Head of caudate nucleus (tissue), 42 donors: Measurements from ENCODE around the gene MYOZ1.
"Not testable (repeated sequence)": the region's sequence is repeated elsewhere in the genome, so short reads cannot be mapped to it uniquely, and the experiment has no call there.

ENCODE experiments used
- DNase-seq, 42 donors: peaks; one replicate each; pipeline versions ENCODE4 v3.0.0 to v3.0.0-alpha.2; 2020 to 2021; ENCODE audit warnings: mixed read lengths in 7 of 42
- intact Hi-C: fragments of 100-400 bp; cut with DNase I; formaldehyde crosslinking; loops from one replicate; pipeline ENCODE4 v1.15.0; 2022

Gene MYOZ1, protein sequence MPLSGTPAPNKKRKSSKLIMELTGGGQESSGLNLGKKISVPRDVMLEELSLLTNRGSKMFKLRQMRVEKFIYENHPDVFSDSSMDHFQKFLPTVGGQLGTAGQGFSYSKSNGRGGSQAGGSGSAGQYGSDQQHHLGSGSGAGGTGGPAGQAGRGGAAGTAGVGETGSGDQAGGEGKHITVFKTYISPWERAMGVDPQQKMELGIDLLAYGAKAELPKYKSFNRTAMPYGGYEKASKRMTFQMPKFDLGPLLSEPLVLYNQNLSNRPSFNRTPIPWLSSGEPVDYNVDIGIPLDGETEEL

GRCh38 chr10:73641328-73642060 is at the start of gene MYOZ1:
Gene MYOZ1, minus strand, starts transcription at chr10:73641474. Its CDS starts 1,457 bp downstream, at chr10:73640017.
- intact Hi-C loops: loop anchor here (2.0 kb wide), 1 partner anchor 113 kb away; no protein-coding TSS in a partner anchor
- no peak for DNase-seq

GRCh38 chr10:73690755-73691154 is 49.5 kb upstream of the MYOZ1 start:
- intact Hi-C loops: not testable (repeated sequence)

GRCh38 chr10:73689596-73689995 is 48.3 kb upstream of the MYOZ1 start:
- DNase-seq, intact Hi-C loops: not testable (repeated sequence)

More at GRCh38 chr10:73690755-73691154, 49.5 kb upstream of the MYOZ1 start:
- DNase-seq: not testable (repeated sequence)

DNA sequence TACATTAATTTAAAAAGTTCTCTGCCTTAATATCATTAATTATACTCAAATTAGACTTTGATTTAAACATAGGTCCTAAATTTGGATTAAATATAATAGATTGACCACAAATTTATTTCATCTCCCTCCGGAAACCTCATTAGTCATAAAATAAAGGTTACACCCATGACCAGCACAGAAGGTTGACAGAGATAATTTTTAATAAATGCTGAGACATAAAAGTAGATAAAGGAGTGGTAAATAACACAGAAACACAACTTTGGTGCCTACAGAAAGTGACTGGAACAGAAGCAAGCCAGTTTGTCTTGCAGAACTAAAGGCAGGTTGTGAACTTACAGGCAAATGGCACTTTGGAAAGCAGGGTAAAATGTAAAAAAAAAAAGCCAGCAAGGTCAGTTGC is 46.4 kb upstream of the MYOZ1 start:
- DNase-seq, intact Hi-C loops: not testable (repeated sequence)

GRCh38 chr10:73674546-73674945 is 33.3 kb upstream of the MYOZ1 start:
- intact Hi-C loops, DNase-seq: not testable (repeated sequence)

- intact Hi-C loops, DNase-seq: not testable (repeated sequence)
Measured at GRCh38 chr10:73668378-73668777, 27.1 kb upstream of the MYOZ1 start.

DNA sequence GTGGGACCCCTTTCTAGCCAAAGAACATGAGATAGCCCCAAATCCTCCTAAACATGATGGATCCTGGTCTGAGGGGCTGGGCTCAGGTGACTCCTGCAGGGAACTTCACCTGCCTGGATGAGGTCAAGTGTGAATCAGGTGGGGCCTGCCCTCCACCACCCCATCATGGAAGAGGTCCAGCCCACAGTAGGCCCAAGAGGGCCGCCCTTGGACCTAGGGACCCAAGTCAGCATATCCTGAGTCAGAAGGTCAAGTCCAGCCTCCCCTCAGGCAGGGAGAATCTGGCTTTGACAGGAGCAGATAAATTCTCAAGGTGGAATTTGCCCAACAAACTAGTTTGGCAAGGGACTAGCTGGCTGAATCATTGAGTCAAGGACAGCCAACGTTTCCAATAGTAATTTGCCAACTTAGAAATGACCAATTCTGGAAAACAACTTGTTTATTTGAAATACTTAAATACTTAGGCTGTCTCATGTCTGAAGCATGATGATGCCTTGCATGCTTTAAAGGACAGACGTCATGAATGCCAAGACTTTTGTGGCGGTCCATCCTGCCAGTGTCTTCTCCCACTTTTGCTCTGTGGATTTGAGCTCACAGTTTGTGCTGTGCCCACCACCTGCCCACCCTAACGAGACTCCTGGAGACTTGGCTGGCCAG is 25.0 kb upstream of the MYOZ1 start:
- DNase-seq, intact Hi-C loops: not testable (repeated sequence)

DNA sequence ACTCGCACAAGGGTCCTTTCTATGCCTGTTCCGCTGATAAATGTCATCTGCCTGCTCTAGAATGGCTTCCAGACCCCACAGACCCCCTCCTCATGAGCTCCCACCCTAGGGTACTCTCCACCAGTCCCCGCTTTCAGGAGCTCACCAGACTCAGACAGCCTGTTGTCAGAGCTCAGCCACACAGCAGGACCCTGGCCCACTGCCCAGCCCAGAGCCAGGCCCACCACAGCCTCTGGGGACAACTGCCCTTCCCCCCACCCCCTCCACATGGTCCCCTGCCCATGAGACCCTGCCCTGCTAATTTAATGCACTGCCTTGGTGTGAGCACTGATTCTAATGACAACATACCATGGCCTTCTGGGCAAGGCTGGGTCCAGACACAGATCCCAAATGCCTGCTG is 24.3 kb upstream of the MYOZ1 start:
- DNase-seq, intact Hi-C loops: not testable (repeated sequence)

GRCh38 chr10:73664156-73665040 is 23.1 kb upstream of the MYOZ1 start:
- DNase-seq: peak in 1 of 42 donors; percentile 27
- intact Hi-C loops: not testable (repeated sequence)

- intact Hi-C loops: not testable (repeated sequence)
- DNase-seq: peak in 1 of 42 donors; percentile 8
Measured at GRCh38 chr10:73663621-73664020, 22.3 kb upstream of the MYOZ1 start.

- peak in 1 of 42 donors; percentile 26 for DNase-seq
- intact Hi-C loops: not testable (repeated sequence)
Measured at GRCh38 chr10:73662705-73663104, 21.4 kb upstream of the MYOZ1 start.

DNA sequence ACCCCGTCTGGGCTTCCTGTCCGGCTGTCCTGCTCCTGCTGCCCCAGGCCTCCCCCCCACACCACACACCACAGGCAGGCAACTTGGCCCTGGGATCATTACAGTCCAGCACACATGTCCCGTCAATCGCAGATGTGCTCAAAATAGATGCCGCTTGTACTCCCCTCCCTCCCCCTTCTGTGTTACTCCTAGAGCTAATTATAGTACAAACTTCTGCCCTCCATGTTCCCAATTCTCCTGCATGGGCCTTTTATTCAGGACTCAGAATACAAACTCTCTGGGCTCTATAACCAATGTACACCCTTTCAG is 14.7 kb upstream of the MYOZ1 start, which contains the start of gene SYNPO2L:
Gene SYNPO2L, minus strand, starts transcription at position 40 of the 309 bp plus-strand sequence. CDS start 107 bp downstream, outside the sequence.
- peak in 2 of 42 donors; percentile 27 to 38 for DNase-seq
- intact Hi-C loops: no loop called here

GRCh38 chr10:73655257-73655989 is 14.1 kb upstream of the MYOZ1 start:
- DNase-seq: peak in 2 of 42 donors; percentile 22 to 28
- intact Hi-C loops: no loop called here

- intact Hi-C loops: no loop called here
- DNase-seq: peak in 1 of 42 donors; percentile 7
Measured at GRCh38 chr10:73653701-73654100, 12.4 kb upstream of the MYOZ1 start.

- intact Hi-C loops: no loop called here
- DNase-seq: no peak
Measured at GRCh38 chr10:73653195-73653594, 11.9 kb upstream of the MYOZ1 start.

GRCh38 chr10:73650537-73651331 is 9.5 kb upstream of the MYOZ1 start:
- peak in 20 of 42 donors; percentile 16 to 58 (median 28) for DNase-seq
- intact Hi-C loops: no loop called here

DNA sequence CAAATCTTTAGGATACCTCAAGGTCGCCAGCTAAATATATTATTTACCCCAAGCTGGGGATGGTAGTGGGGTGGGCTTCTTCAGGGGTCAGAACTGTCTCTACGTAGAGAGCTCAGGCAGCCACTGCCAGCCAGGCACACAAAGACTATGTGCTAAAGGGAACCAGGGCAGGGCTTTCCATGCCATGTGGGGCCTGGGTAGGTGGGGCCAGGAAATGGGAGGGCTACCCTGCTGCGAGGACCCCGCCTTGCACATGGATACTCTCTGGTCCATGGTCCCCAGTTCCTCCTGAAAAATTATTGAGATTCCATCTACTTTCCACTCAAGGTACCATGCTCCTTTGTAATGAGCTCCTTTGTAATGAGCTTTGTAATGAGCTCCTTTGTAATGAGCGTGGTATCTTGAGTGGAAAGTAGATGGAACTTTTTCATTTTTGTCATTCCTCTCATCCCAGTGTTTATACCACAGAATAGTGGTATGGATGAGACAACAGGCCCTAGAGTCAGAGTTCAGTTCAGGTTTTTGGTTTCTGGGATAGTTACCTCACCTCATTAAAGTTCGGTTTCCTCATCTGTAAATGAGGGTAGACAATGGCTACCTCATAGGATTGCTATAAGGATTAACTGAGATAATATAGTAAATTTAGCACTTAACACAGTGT is 8.7 kb upstream of the MYOZ1 start:
- intact Hi-C loops: no loop called here

More for the DNA sequence above, 8.7 kb upstream of the MYOZ1 start:
- DNase-seq: no peak
